HG02623 (cell line): ENCODE measurements around the gene MKRN2OS.
"Not testable (repeated sequence)": the region's sequence is repeated elsewhere in the genome, so short reads cannot be mapped to it uniquely, and the experiment has no call there.

Source experiments
- ATAC-seq: cut with Tn5 transposase; IDR thresholded peaks from one replicate; pipeline ENCODE4 v1.9.1; 2021; ENCODE audit warnings: moderate library complexity; ENCODE audit not compliant: unreplicated experiment

MKRN2OS gene

DNA sequence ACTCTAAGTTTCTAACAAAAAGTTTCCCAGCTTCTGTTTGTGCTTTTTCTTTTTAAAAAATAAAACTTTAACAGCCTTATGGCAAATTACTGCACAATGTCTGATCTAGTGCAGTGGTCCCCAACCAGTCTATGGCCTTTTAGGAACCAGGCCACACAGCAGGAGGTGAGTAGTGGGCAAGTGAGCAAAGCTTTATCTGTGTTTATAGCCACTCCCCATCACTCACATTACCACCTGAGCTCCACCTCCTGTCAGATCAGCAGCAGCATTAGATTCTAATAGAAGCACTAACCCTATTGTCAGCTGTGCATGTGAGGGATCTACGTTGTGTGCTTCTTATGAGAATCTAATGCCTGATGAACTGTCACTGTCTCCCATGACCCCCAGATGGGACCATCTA lies 17.2 kb upstream of the MKRN2OS start:
- no peak for ATAC-seq

- ATAC-seq, result no peak
Observed at GRCh38 chr3:12561397-12561796, 16.1 kb upstream of the MKRN2OS start.

- ATAC-seq, result peak; percentile 50
Observed at GRCh38 chr3:12560505-12561190, 15.3 kb upstream of the MKRN2OS start.

DNA sequence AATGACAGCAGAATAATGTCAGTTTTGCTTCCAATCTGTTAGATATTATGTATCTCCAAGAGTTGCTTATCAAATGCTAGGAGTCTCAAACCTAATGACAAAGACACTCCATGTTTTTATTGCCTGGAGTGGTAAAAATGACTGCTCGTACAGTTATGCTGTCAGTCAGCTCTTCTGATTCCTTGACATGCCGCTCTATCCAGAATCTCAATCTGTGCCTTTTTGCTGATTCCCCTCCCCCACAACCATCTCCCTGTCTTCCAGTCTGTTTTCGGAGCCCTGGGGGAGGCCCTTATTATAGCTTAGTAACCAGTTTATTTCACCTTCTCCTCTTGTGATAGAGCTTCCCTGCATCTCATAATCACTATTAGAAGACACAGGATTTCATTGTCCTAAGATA lies 14.2 kb upstream of the MKRN2OS start:
- ATAC-seq, result no peak

GRCh38 chr3:12558706-12559105 lies 13.4 kb upstream of the MKRN2OS start:
- ATAC-seq, result no peak

DNA sequence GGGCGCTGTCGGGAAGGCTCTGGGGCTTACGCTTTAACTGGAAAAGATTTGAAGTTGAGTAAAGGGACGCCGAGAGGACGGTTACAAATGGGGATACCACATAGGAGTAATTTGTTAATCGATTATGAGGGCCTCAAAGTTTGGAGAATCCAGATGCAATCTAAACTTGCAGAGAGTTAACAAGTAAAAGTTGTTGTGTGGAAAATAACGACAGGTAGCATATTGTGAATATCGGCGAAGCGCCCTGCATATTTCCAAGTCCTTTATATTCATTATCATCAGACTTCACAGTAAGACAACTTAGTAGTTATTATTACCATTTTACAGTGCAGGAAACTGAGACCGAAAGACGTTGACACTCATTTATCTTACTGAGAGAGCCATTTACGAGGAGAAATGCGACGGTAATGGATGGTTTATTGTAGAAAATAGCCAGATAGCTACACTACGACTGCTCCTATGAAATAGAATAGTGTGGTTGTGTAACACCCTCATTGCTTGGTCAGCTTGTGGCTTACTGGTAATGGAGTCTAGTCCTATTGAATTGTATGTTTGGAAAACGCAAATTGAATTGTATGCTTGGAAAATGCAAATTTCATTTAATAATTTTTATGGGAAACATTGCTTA lies 12.3 kb upstream of the MKRN2OS start:
- ATAC-seq, result no peak

DNA sequence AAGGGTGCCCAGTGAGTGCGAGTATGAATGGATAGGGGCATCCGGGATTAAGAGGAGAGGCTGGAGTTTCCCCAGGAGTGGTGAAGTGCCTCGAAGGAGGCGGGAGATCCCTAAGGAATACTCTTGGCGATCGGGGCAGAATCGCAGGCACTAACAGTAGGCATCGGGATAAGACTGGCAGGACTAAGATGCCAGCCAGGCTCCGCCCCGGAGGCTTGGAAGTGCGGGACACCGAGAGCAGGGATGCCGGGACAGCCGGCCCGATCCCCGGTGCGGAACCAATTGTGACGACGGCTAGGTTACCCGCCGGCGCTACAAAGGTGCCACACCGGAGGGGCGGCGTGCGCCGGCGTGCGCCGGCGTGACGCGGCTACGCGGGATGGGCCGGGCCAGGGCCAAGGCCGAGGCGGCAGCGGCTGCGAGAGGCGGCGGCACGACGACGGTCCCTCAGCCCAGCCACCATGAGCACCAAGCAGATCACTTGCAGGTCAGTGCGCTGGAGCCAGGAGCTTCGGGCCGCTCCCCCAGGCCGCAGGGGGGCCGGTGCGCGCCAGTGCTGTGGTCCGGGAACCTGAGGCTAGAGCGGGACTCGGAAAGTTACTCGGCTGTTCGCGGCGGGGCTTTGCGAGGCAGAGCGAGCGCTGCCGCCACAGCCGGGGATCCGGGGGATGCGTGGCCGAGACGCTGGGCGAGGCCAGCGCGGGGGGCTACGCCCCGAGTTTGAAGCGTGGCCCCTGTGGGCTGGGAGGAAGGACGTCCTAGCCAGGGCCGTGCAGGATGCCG lies 11.6 kb upstream of the MKRN2OS start, which contains the start of gene MKRN2:
TSS of gene MKRN2 (plus strand) at position 398 of the 783 bp plus-strand sequence. CDS start at position 462, 64 bp downstream.
- peak; percentile 82 for ATAC-seq

DNA sequence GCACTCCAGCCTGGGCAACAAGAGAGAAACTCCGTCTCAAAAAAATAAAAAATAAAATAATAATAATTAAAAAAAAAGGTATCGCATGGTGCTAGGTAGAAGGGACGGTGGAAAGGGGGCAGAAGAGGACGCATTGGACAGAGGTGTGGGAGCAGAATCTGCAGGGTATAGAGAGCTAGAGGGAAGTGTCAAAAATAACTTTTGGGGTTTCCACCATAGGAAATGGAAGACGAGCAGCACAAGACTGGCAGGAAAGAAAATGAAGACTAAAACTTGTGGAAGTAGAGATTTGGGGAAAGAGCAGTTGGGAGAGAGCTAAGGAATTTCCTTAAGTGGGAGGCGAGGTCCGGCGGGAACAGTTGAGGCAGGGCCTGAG lies 11.0 kb upstream of the MKRN2OS start:
- ATAC-seq, result no peak

DNA sequence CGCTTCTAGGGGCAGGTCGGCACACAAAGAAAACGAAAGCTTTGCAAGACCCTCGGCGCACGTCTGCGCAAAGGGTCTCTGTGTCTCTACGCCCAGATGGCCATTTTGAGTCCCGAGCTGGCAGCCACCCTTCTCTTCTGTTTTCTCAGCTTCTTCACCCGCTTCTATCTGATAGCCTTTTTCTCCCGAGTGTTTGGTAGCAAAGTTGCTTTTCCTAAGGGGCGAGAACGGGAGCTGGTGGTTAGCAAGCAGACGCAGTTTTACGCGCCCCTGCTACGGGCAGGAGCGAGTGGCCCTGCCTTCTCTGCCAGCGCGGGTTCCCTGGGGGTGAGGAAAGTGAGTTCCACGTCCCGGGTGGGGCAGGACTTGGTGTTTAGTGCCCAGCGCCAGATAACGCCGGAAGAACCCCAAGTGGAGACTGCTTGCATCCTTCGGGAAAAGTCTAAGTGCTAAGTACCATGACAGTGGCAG lies 8.7 kb upstream of the MKRN2OS start:
- no peak for ATAC-seq

GRCh38 chr3:12549971-12550760 lies 4.9 kb upstream of the MKRN2OS start:
- ATAC-seq, result no peak

- no peak for ATAC-seq
Observed at GRCh38 chr3:12544652-12545472, 437 bp downstream of the MKRN2OS start.

- ATAC-seq, result not testable (repeated sequence)
Observed at GRCh38 chr3:12543497-12543896, 1.8 kb downstream of the MKRN2OS start.

DNA sequence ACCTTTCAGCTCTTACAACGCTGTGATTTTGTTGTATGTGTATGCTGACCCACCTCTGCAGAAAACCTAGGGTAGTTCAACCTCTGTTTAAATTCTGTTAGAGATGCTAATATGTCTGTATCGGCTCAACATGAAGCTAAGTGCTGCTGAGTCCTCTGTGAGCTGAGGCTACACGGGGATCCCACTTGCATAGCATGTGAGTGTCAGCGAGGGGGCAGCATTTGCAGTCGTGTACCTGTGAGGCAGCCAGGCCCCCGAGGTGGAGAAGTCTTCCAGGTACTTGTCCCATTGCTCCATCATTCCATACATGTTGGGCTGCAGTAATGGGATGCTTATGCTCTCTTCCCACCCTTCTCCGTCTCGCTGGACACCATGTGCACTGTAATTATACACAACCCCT lies 3.7 kb downstream of the MKRN2OS start:
- ATAC-seq, result no peak

- ATAC-seq, result no peak
Observed at GRCh38 chr3:12536423-12536822, 8.9 kb downstream of the MKRN2OS start.

DNA sequence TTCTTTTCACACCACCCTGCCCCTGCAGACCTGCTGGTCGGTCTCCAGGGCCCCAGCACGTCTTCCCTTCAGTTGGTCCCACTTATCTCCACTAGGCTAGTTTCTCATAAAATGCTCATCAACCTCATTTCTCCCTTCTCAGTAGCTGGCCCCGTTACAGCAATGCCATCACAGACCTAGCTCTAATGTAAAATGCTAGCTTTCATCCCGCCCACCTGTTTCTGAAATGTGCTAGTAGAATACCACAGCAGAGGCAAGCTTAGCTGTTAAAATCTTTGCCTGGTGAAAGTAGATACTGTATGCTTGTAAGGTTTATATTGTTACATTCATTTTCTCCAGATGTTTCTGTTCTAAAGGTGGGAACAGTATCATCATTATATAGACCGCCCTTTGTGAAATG lies 13.1 kb downstream of the MKRN2OS start:
- ATAC-seq, result no peak

DNA sequence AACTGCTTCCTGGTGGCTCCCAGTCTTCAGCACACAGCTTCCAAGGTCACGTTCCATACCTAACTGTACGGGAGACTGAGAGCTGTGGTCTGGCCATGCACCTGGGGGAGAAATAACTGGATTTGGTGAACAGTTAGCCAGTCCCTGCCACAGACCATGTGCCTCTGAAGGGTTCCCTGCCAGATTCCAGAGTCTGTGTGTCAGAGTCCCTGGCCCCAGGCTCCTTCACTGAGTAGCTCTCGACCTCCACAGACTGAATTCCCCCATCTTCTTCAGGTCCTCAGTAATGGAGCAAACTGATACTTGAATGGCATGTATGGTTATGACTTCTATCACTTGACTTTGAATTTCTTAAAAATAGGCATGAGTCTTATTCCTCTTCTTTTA lies 17.5 kb downstream of the MKRN2OS start:
- no peak for ATAC-seq

DNA sequence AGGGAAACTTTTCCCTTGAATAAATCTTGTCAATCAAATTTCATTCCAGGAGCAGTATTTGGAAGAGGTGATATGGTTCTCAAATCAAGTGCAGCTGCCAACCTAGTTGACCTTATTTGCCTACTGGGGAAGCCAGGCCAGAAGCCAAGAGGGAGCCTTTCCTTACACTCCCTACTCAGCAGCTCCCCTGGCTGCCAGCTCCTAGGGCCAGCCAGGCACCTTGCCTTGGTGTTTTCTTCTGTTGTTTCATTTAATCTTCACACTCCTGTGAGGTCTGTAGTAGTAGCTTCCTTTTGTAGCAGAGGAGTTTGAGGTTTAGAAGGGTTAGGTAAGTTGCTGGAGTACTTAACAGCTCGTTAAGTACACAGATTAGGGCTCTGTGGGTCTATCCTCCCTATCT lies 22.6 kb downstream of the MKRN2OS start:
- ATAC-seq, result no peak

GRCh38 chr3:12521010-12521409 lies 24.3 kb downstream of the MKRN2OS start:
- ATAC-seq, result no peak

GRCh38 chr3:12518261-12519028 lies 26.9 kb downstream of the MKRN2OS start:
- ATAC-seq, result no peak
